Activated CD8-positive, alpha-beta memory T cell treated with anti-CD3 and anti-CD28 coated beads for 24 hours (primary cell): ENCODE data around the gene OPCML.

ENCODE experiments used
- DNase-seq: peaks from one replicate; pipeline ENCODE4 v3.0.0-alpha.2; 2020

Gene OPCML

DNA sequence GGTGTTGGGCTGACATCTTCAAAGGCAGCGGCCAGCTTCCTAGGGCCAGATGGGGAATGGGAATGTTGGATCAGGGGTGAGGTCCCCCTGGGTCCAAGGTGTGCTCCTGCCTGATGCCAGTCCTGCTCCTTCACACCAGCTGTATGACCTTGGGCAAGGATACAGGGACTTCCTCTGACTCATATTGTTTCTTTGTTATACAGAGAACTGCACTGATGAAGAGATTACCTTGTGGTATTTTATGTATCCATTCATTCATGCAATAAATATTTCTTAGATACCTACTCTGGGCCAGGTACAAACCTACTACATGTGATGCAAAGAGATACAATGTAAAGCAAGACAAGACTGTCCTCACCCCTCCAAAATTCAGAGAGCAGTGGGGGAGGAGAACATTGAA, 3.9 kb upstream of the OPCML start:
- no peak for DNase-seq

DNA sequence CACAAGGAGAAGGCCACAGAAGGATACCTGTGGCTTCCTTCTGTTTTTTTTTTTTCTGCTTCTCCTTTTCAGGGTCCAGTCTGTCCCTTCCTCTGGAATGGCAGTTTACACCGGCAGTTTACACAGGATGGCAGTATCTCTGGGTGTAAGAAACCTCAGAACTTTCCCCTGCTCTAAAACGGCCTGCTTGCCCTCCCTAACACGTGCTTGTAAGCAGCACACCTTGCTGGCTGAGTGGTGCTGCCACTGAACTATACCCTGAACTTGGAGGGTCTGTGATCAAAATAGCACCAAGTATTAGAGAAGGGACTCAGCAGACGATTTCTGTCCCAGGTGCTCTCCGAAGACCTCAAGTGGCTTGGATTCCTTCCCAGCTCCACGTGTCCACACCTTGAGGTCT, 904 bp upstream of the OPCML start:
- DNase-seq: no peak

- DNase-seq: no peak
Measured at GRCh38 chr11:133531458-133531857, 843 bp downstream of the OPCML start.

DNA sequence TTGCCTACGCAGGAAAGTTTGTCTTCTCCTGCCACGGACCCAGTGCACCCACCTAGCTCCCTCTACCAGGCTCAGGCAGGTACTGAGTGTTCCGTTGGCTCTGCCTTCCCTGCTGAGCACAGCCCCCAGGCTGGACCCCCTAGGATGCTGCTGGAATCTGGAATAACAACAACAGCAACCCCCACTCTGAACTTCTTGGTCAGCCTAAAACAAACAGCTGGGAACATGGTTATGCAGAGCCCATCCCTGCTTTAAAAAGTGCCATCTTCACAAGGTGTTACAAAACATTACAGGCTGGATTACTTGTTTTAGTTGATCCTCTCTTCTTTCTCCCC, 1.8 kb downstream of the OPCML start:
- no peak for DNase-seq

DNA sequence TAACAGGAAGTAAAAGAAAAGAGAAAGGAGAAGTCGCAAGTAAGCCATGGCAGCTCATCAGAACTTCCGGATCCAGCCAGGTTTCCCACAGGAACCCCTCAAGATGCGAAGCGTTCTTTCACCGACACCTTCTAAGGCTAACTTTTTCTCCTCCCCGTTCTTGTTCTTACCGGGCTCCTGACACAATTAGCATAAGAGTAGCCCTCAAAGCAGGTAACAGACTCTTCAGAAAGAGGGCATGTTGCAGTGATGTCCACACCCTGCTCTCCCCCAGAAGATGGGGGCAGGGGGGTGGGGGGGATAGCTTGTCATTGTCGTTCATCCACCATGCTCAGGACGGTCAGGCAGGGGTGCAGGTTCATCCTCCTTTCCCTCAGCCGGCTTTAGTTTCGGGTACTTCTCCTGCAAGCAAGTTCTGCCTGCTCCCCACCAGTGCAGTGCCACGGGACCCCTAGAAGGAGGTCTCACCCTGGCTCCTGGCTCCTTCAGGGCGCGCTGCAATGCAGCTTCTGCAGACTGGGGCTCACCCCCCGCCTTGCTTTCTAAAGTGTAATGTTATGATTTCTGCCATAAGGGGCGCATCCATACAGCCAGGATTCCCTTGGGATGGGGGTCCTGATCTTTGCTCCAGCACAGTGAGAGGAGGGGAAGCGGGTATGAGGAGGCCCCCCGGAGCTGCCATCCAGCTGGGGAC, 2.3 kb downstream of the OPCML start:
- no peak for DNase-seq

DNA sequence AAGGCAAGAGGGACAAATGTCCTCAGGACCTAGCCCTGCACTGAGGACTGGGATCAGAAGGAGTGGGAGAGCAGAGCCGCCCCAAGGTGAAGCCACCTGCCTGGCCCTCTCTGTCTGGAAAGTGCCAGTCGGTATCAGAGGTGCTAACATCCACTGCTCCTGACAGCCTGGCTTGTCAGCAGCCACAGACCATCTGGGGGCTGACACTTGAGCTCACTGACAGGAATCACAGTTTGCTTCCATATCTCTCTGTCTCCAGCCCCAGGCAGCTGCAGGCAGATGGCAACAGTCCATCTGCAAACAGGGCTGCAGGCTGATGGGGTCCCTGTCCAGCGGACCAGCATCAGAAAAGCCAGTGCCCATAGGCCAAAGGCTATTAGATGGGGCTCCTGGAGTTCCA, 5.5 kb downstream of the OPCML start:
- no peak for DNase-seq

GRCh38 chr11:133525976-133526375, 6.3 kb downstream of the OPCML start:
- DNase-seq: no peak

DNA sequence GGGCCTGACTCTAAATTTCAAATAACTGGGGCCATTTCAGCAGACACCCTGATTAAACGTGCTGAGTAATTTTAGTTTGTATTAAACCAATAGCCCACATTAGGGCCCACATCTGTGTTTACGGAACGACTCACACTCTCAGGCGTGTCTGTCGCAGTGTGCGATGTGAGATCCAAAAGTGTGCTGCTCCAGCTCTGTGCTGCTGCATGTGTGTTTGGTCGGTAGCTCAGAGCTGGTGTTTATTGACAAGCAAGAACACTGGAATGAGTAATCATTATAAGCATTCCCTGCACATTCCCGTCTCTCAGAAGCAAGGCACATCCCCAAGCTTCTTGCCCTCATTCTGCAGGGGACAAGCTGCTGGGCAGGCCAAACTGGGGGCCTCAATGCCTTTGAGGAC, 7.8 kb downstream of the OPCML start:
- no peak for DNase-seq

DNA sequence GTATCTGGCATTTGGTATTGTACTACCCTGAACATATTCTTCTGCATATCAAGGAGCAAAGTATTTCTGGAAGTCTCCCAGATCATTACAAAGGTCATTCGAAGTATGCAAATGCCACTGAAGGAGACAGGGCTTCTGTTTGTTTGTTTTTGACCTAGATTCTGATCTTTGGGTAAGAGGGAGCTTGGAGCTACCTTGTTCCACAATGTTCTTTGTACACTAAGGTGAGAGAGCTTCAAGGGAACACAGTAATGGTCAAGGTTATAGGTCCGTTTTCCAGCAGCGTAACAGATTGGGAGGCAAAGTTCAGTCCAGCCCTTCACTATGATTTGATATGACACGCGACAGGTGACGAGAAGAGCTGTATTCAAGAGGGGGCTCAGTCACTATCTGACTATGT, 10.0 kb downstream of the OPCML start:
- DNase-seq: no peak

DNA sequence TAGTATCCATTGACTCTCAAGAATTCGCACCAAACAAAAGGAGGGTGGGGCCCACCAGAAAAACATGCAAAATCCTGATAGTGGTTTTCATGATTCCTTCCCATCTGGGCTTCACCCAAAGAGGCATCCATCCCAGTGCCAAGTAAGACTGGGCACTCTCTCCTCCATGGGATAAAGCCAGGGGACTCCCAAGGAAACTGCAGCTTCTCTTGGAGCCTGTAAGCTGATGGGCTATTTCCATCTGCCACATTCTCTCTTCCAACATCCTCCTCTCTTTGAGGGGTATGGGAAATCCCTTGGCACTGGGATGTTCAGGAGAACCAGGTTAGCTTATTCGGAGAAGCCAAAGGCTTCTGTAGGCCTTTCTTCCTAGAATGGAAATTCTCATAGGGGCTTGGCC, 10.8 kb downstream of the OPCML start:
- DNase-seq: no peak

- no peak for DNase-seq
Measured at GRCh38 chr11:133520707-133521106, 11.6 kb downstream of the OPCML start.

DNA sequence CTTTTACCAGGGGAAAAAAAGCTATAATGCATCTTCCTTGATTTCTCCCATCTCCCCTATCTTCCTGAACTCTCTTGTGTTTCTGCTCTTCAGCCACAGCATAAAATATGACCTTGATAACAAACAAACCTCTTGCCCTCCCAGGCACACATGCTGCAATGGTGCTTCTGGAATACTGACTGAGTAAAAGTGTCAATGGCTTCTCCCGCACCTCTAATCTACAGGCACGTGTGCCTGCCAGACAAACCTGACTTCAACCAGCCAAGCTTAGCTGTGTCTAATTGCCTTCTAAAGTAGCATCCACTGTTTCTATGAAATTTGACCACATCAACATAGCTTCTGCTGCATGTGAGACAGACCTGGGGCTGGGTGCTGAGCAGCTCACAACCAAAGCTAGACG, 12.7 kb downstream of the OPCML start:
- DNase-seq: no peak

GRCh38 chr11:133518702-133519264, 13.5 kb downstream of the OPCML start:
- no peak for DNase-seq

DNA sequence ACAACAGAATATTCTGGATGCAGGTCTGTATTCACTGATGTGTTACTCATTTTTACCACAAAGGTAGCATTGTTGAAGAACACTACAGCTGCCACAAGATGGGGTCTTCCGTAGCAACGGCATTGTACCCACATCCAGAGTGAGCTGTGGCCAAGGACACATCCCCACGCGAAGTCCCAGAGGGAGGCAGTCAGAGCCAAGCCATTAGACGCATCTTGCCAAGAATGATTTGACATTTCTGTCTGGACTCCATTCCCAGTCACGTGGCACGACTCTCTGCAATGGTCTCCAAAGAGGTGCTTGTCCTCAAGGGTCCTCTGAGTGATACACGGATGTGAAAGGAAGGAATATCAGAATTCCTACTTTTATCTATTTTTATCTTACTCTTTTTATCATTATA, 15.5 kb downstream of the OPCML start:
- no peak for DNase-seq

GRCh38 chr11:133515107-133515506, 17.2 kb downstream of the OPCML start:
- DNase-seq: no peak

GRCh38 chr11:133509924-133510697, 22.2 kb downstream of the OPCML start:
- DNase-seq: no peak

DNA sequence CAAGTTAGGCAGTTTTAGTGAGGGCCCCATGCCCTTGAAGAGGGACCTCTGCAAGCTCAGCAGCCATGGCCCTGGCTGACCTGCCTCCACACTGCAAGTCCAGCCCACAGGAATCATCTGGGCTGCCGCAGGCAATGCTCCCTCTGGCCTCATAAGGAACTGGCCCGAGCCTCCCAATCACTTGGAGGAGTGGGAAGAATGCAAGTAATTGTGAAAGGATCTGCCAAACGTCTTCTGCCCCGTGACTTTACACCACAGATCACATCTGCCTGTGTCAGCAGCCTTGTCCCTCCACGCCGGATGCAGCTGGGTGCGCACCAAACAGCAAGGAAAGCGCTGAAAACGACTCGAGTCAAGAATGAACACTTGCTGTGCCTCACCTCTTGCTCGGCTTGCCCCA, 23.8 kb downstream of the OPCML start:
- DNase-seq: no peak

DNA sequence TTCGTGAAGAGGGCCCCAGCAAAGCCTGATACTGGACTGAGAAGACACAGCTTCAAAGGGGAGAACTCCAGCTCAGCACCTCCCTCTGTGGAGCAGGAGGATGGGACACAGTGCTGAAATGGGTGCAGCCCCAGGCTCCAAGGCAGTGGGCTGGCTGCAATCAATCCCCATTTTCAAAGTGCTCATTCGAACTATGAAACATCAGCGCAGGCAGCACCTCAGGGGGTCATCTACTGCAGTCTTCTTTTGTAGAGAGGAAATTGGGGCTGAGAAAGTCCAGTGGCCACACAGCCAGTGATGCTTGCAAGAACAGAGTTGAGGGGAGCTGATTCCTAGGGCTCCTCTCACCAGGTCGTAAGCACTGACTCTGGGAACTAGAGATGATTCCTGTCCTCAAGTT, 25.1 kb downstream of the OPCML start:
- DNase-seq: no peak

DNA sequence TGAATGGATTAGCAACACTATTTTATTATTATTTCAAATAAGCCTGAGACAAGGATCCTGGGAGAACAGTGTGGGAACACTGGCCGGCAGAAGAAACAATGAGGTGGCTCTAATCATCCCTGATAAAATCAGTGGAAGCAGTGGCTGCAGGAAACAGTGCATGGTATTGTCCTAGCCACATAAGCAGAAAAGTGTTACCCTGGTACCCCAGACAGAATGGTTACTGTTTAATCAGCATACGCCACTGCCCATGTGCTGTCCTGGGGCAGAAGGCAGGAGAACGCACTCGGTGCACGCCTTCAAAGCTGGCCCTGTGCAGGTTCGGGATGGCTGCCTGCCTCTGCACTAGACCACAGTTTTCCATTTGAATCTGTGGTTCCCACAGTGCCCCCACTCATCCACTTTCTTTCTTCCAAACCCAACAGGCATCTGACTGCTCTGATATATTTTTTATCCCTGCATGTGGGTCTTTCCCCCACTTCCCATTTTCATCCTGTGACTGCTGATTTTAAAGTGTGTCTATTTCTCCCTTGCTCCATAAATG, 25.7 kb downstream of the OPCML start:
- DNase-seq: no peak

DNA sequence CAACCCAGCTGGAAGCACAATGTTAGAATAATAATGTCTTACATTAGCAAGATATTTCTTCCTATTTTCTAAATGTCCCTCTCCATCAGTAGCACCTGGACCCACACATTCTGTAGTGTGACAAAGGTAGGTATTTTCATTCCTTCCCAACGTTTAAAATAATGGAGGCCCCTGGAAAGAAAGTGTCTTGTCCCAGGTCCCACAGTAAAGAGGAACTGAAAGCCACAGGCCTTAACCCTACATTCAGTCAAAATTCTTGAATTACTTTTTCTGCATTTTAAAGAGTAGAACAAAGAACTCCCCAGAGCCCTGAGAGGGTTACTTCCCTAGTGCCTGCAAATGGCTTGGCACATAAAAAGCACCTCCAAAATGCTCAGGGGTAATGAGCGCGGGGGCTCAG, 26.3 kb downstream of the OPCML start:
- DNase-seq: no peak

DNA sequence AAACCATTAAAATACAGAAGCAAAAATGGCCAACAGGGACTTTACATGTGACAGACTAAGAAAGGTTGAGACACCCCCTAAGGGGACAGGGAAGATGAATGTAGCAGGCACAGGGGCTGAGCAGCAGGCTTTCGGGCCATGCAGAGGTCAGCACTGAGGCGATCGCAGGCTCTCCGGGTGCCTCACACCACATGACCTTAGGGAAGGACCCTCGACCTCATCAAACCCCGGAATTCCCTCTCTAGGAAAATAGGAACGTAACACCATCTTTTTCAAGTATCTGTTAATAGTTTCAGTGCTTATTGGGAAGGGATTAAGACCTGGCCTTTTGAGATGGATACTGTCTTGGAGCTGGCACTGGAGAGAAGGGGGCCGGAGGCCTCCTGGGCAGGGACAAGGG, 27.4 kb downstream of the OPCML start:
- DNase-seq: no peak

GRCh38 chr11:133503776-133504175, 28.5 kb downstream of the OPCML start:
- DNase-seq: no peak

- no peak for DNase-seq
Measured at GRCh38 chr11:133503236-133503635, 29.1 kb downstream of the OPCML start.
